GM19395 (cell line): ENCODE measurements around the gene DST.

Experiments
- ATAC-seq: cut with Tn5 transposase; IDR thresholded peaks from one replicate; pipeline ENCODE4 v1.9.1; 2021; ENCODE audit warnings: mild to moderate bottlenecking, moderate library complexity; ENCODE audit not compliant: unreplicated experiment

DST gene

GRCh38 chr6:56444855-56445254 is 197.8 kb downstream of the DST start:
- ATAC-seq, result no peak

GRCh38 chr6:56440551-56440981 is 202.1 kb downstream of the DST start:
- no peak for ATAC-seq

- no peak for ATAC-seq
These were observed 205.4 kb downstream of the DST start for GRCh38 chr6:56437171-56437900.

- no peak for ATAC-seq
These were observed 206.9 kb downstream of the DST start for GRCh38 chr6:56435754-56436153.

GRCh38 chr6:56435326-56435725 is 207.4 kb downstream of the DST start:
- no peak for ATAC-seq

- no peak for ATAC-seq
These were observed 208.1 kb downstream of the DST start for GRCh38 chr6:56434606-56435005.

- no peak for ATAC-seq
These were observed 209.6 kb downstream of the DST start for GRCh38 chr6:56433119-56433518.

- no peak for ATAC-seq
These were observed 210.5 kb downstream of the DST start for GRCh38 chr6:56432194-56432593.

GRCh38 chr6:56430629-56431600 is 211.8 kb downstream of the DST start:
- no peak for ATAC-seq

- ATAC-seq, result no peak
These were observed 218.1 kb downstream of the DST start for GRCh38 chr6:56424542-56425083.

GRCh38 chr6:56424064-56424463 is 218.6 kb downstream of the DST start:
- ATAC-seq, result no peak

GRCh38 chr6:56420296-56420695 is 222.4 kb downstream of the DST start:
- ATAC-seq, result no peak

- no peak for ATAC-seq
These were observed 223.5 kb downstream of the DST start for GRCh38 chr6:56419191-56419590.

GRCh38 chr6:56417823-56418222 is 224.9 kb downstream of the DST start:
- ATAC-seq, result no peak

GRCh38 chr6:56416247-56416646 is 226.4 kb downstream of the DST start:
- ATAC-seq, result no peak

- no peak for ATAC-seq
These were observed 233.7 kb downstream of the DST start for GRCh38 chr6:56408976-56409375.
